OCI-LY3 (cell line): ENCODE measurements around the gene ZDHHC15.

Experiments
- H2AFZ ChIP-seq: fragments of 200-600, 300-600 bp; shearing (Covaris generic); 2 replicates; pipeline ENCODE4 v1.6.0; 2014; ENCODE audit warnings: antibody characterized with exemption, low read depth, low read length
- H3K27ac ChIP-seq: fragments of 200-600, 300-600 bp; sonication (generic); 2 replicates; pipeline ENCODE4 v1.5.1; 2014; ENCODE audit warnings: mild to moderate bottlenecking, low read length, moderate library complexity, mixed read lengths
- H3K27me3 ChIP-seq: fragments of 200-600, 300-600 bp; sonication (generic); 2 replicates; pipeline ENCODE4 v1.6.1; 2014; ENCODE audit warnings: low read depth, low read length, mixed read lengths
- H3K36me3 ChIP-seq: fragments of 200-600, 300-600 bp; sonication (generic); replicated peaks from 2 replicates; pipeline ENCODE3; 2014; ENCODE audit warnings: low read depth, low read length, mixed read lengths
- H3K4me1 ChIP-seq: fragments of 300-600, 200-600 bp; sonication (generic); 2 replicates; pipeline ENCODE4 v1.6.1; 2014; ENCODE audit warnings: low read length, mixed read lengths
- H3K4me2 ChIP-seq: fragments of 200-600, 300-600 bp; sonication (generic); 2 replicates; pipeline ENCODE4 v1.6.1; 2014; ENCODE audit warnings: low read length, mixed read lengths
- H3K4me3 ChIP-seq: fragments of 300-600, 200-600 bp; sonication (generic); 2 replicates; pipeline ENCODE4 v1.5.1; 2014; ENCODE audit warnings: antibody characterized with exemption, mild to moderate bottlenecking, low read length, moderate library complexity
- H3K79me2 ChIP-seq: fragments of 300-600, 200-600 bp; shearing (Covaris generic); 2 replicates; pipeline ENCODE4 v1.6.1; 2014; ENCODE audit warnings: mild to moderate bottlenecking, low read length, mixed read lengths
- H3K9ac ChIP-seq: fragments of 300-600, 200-600 bp; shearing (Covaris generic); 2 replicates; pipeline ENCODE4 v1.6.0; 2014; ENCODE audit warnings: mild to moderate bottlenecking, low read length, moderate library complexity
- H3K9me3 ChIP-seq: fragments of 200-600, 300-600 bp; shearing (Covaris generic); 2 replicates; pipeline ENCODE4 v1.6.1; 2014; ENCODE audit warnings: low read length, mixed read lengths; ENCODE audit not compliant: insufficient read depth
- H4K20me1 ChIP-seq: fragments of 200-600, 300-600 bp; sonication (generic); 2 replicates; pipeline ENCODE4 v1.6.1; 2016; ENCODE audit warnings: low read length, mixed read lengths; ENCODE audit not compliant: insufficient read depth
- EZH2phosphoT487 ChIP-seq: fragments of 200-600 bp; shearing (Covaris generic); IDR thresholded peaks from 2 replicates; pipeline ENCODE4 v1.6.1; 2018; ENCODE audit warnings: antibody characterized with exemption, mixed run types, low read depth
- TF ChIP-seq, protein P1 (sequence below): fragments of 200-600, 300-600 bp; sonication (generic); IDR thresholded peaks from 2 replicates; pipeline ENCODE4 v1.5.1; 2014; ENCODE audit warnings: antibody characterized with exemption, low read length, low read depth

ZDHHC15 gene

DNA sequence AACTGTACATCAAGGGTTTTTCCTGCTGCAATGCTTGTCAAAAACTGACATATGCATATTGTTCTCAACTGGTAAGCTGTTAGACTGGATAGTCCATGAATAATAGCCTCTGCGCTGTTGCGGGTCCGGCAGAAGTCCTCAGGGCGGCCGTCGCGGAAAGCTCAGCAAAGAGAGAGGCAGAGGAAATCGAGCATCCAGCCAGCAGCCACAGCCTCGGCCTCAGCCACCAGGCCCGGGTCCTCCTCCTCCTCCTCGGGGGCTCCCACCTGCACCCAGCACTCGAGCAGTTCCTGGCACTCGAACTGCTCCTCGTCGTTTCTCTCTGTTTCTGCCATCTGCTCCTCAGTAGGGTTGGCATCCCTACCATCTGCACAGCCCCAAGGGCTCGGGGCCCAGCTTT lies 195.2 kb downstream of the ZDHHC15 start:
- no peaks in the 10 kb centered on the region for H3K27me3 ChIP-seq
- 0 out of 2 replicates have a peak, but pooled peaks cover 3% of the 10 kb centered on the region for H3K9me3 ChIP-seq
- H3K9ac ChIP-seq: no peak overlapping the region
- H4K20me1 ChIP-seq: no peaks in the 10 kb centered on the region
- H3K36me3 ChIP-seq: no peaks in the 10 kb centered on the region
- TF ChIP-seq EZH2phosphoT487: no peak
- TF ChIP-seq, protein P1, sequence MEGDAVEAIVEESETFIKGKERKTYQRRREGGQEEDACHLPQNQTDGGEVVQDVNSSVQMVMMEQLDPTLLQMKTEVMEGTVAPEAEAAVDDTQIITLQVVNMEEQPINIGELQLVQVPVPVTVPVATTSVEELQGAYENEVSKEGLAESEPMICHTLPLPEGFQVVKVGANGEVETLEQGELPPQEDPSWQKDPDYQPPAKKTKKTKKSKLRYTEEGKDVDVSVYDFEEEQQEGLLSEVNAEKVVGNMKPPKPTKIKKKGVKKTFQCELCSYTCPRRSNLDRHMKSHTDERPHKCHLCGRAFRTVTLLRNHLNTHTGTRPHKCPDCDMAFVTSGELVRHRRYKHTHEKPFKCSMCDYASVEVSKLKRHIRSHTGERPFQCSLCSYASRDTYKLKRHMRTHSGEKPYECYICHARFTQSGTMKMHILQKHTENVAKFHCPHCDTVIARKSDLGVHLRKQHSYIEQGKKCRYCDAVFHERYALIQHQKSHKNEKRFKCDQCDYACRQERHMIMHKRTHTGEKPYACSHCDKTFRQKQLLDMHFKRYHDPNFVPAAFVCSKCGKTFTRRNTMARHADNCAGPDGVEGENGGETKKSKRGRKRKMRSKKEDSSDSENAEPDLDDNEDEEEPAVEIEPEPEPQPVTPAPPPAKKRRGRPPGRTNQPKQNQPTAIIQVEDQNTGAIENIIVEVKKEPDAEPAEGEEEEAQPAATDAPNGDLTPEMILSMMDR: no peak
- no peak overlapping the region for H2AFZ ChIP-seq
- no peak overlapping the region for H3K27ac ChIP-seq
- no peak overlapping the region for H3K4me3 ChIP-seq
- H3K79me2 ChIP-seq: no peaks in the 10 kb centered on the region
- H3K4me2 ChIP-seq: no peak overlapping the region
- H3K4me1 ChIP-seq: no peaks in the 10 kb centered on the region
